ENCODE results near the gene SERPINB12.

Gene SERPINB12

GRCh38 chr18:63603772-63604171, 61.6 kb downstream of the SERPINB12 start:
- Histone ChIP-seq H3K36me3 (ENCODE audit: control insufficient read depth in 1 of 2, insufficient read depth in 2 of 2, low read depth in 1 of 2, low read length in 2 of 2) (no peaks in the 10 kb centered on the region), H3K18ac (ENCODE audit: low read depth in 1 of 2, low read length in 2 of 2) (no peak overlapping the region), H3K14ac (ENCODE audit: low read length in 2 of 2) (no peak overlapping the region), H2AFZ (ENCODE audit: low read depth, low read length) (no peak overlapping the region), H3K4me2 (ENCODE audit: low read length, poor library complexity, severe bottlenecking) (no peak overlapping the region), H3K9ac (ENCODE audit: low read length) (no peak overlapping the region), H3K79me1 (replicated peaks; ENCODE audit: low read length, poor library complexity, severe bottlenecking) (no peaks in the 10 kb centered on the region), H4K8ac (ENCODE audit: low read length) (no peak overlapping the region), H2BK15ac (ENCODE audit: low read depth, poor library complexity, severe bottlenecking) (no peak overlapping the region), H3K27me3 (ENCODE audit: control insufficient read depth in 1 of 2, insufficient read depth in 1 of 2, low read length in 2 of 2) (no peaks in the 10 kb centered on the region), H3K27ac (ENCODE audit: low read length, poor library complexity, severe bottlenecking) (no peak overlapping the region), H2BK5ac (ENCODE audit: low read depth, low read length, poor library complexity, severe bottlenecking) (no peak overlapping the region), H3K9me3 (ENCODE audit: control insufficient read depth, low read length) (no peaks in the 10 kb centered on the region), H3K23ac (ENCODE audit: low read length in 2 of 2) (no peak overlapping the region), H3K4ac (ENCODE audit: low read depth in 1 of 2, low read length in 2 of 2) (no peak overlapping the region), H3K4me1 (ENCODE audit: control insufficient read depth, insufficient read depth, low read depth, low read length) (no peaks in the 10 kb centered on the region), H2AK5ac (ENCODE audit: low read length, severe bottlenecking) (no peak overlapping the region), H2BK120ac (ENCODE audit: low read depth, low read length) (no peak overlapping the region), H2BK12ac (ENCODE audit: low read length in 2 of 2) (no peak overlapping the region), H3K4me3 (ENCODE audit: insufficient read depth in 1 of 2, low read depth in 1 of 2, low read length in 2 of 2) (no peak overlapping the region), H4K91ac (ENCODE audit: low read length) (no peak overlapping the region)
- no peak for DNase-seq
- WGBS: no CpG with 5 or more reads among the region's 1 CpG

DNA sequence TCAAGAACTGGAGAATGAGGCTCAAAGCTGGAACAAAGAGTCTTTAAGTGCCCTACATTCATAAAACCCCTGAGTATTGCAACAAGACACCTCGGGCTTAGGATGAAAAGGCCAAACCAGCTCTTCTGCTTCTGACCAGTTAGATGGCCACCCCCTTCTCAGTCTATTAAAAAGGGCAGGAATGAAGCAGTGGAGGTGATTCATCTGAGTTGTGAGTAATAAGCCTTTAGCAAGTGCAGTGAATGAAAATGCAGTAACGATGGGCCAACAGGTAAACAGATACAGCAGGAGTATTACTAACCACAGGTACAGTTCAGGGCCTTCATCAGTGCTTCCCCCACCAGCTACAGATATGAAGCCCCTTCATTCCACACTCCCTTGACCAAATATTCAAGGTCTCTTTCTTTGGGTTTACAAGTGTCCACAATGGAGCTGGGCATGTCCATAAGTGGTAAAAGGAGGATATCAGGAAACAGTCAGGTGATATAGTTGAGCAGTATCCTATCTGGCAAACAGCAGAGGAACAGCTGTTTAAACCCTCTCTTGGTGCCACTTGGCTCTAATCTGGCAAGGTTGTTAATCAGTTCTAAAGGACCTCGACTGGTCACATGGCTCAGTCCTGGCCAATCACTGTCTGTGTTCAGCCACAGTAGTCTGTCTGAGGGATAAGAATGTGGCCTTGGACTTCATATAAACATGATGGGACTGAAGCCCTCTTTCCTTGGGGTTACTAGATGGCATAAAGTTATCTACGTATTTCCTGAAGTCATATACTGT, 62.8 kb downstream of the SERPINB12 start:
- no peak for DNase-seq
- no peak overlapping the region for H4K8ac ChIP-seq (ENCODE audit: low read length)
- H4K91ac ChIP-seq (ENCODE audit: low read length): no peak overlapping the region
- 64% methylated on average over 3 of the region's 4 CpGs for WGBS
- H3K27me3 ChIP-seq (ENCODE audit: control insufficient read depth in 1 of 2, insufficient read depth in 1 of 2, low read length in 2 of 2): no peaks in the 10 kb centered on the region
- H2BK15ac ChIP-seq (ENCODE audit: low read depth, poor library complexity, severe bottlenecking): no peak overlapping the region
- H3K18ac ChIP-seq (ENCODE audit: low read depth in 1 of 2, low read length in 2 of 2): no peak overlapping the region
- H2BK120ac ChIP-seq (ENCODE audit: low read depth, low read length): no peak overlapping the region
- no peaks in the 10 kb centered on the region for H3K36me3 ChIP-seq (ENCODE audit: control insufficient read depth in 1 of 2, insufficient read depth in 2 of 2, low read depth in 1 of 2, low read length in 2 of 2)
- H3K9me3 ChIP-seq (ENCODE audit: control insufficient read depth, low read length): no peaks in the 10 kb centered on the region
- no peak overlapping the region for H2BK5ac ChIP-seq (ENCODE audit: low read depth, low read length, poor library complexity, severe bottlenecking)
- H3K27ac ChIP-seq (ENCODE audit: low read length, poor library complexity, severe bottlenecking): no peak overlapping the region
- H2AFZ ChIP-seq (ENCODE audit: low read depth, low read length): no peak overlapping the region
- no peaks in the 10 kb centered on the region for H3K79me1 ChIP-seq (replicated peaks; ENCODE audit: low read length, poor library complexity, severe bottlenecking)
- no peak overlapping the region for H2BK12ac ChIP-seq (ENCODE audit: low read length in 2 of 2)
- no peak overlapping the region for H3K4me2 ChIP-seq (ENCODE audit: low read length, poor library complexity, severe bottlenecking)
- H3K4me1 ChIP-seq (ENCODE audit: control insufficient read depth, insufficient read depth, low read depth, low read length): no peaks in the 10 kb centered on the region
- no peak overlapping the region for H3K14ac ChIP-seq (ENCODE audit: low read length in 2 of 2)
- no peak overlapping the region for H3K4me3 ChIP-seq (ENCODE audit: insufficient read depth in 1 of 2, low read depth in 1 of 2, low read length in 2 of 2)
- no peak overlapping the region for H3K23ac ChIP-seq (ENCODE audit: low read length in 2 of 2)
- H3K9ac ChIP-seq (ENCODE audit: low read length): no peak overlapping the region
- no peak overlapping the region for H2AK5ac ChIP-seq (ENCODE audit: low read length, severe bottlenecking)
- no peak overlapping the region for H3K4ac ChIP-seq (ENCODE audit: low read depth in 1 of 2, low read length in 2 of 2)

- H2BK12ac ChIP-seq (ENCODE audit: low read length in 2 of 2): no peak overlapping the region
- no peaks in the 10 kb centered on the region for H3K36me3 ChIP-seq (ENCODE audit: control insufficient read depth in 1 of 2, insufficient read depth in 2 of 2, low read depth in 1 of 2, low read length in 2 of 2)
- no peaks in the 10 kb centered on the region for H3K9me3 ChIP-seq (ENCODE audit: control insufficient read depth, low read length)
- no peak overlapping the region for H4K8ac ChIP-seq (ENCODE audit: low read length)
- no peak overlapping the region for H3K4ac ChIP-seq (ENCODE audit: low read depth in 1 of 2, low read length in 2 of 2)
- DNase-seq: no peak
- H2BK5ac ChIP-seq (ENCODE audit: low read depth, low read length, poor library complexity, severe bottlenecking): no peak overlapping the region
- H3K4me1 ChIP-seq (ENCODE audit: control insufficient read depth, insufficient read depth, low read depth, low read length): no peaks in the 10 kb centered on the region
- 100% methylated on average over 1 of the region's 3 CpGs for WGBS
- no peak overlapping the region for H2AFZ ChIP-seq (ENCODE audit: low read depth, low read length)
- H3K27ac ChIP-seq (ENCODE audit: low read length, poor library complexity, severe bottlenecking): no peak overlapping the region
- no peak overlapping the region for H2BK120ac ChIP-seq (ENCODE audit: low read depth, low read length)
- no peak overlapping the region for H3K18ac ChIP-seq (ENCODE audit: low read depth in 1 of 2, low read length in 2 of 2)
- H2BK15ac ChIP-seq (ENCODE audit: low read depth, poor library complexity, severe bottlenecking): no peak overlapping the region
- no peak overlapping the region for H3K14ac ChIP-seq (ENCODE audit: low read length in 2 of 2)
- no peaks in the 10 kb centered on the region for H3K27me3 ChIP-seq (ENCODE audit: control insufficient read depth in 1 of 2, insufficient read depth in 1 of 2, low read length in 2 of 2)
- H2AK5ac ChIP-seq (ENCODE audit: low read length, severe bottlenecking): no peak overlapping the region
- H3K23ac ChIP-seq (ENCODE audit: low read length in 2 of 2): no peak overlapping the region
- H3K9ac ChIP-seq (ENCODE audit: low read length): no peak overlapping the region
- no peak overlapping the region for H3K4me2 ChIP-seq (ENCODE audit: low read length, poor library complexity, severe bottlenecking)
- no peak overlapping the region for H3K4me3 ChIP-seq (ENCODE audit: insufficient read depth in 1 of 2, low read depth in 1 of 2, low read length in 2 of 2)
- H4K91ac ChIP-seq (ENCODE audit: low read length): no peak overlapping the region
- H3K79me1 ChIP-seq (replicated peaks; ENCODE audit: low read length, poor library complexity, severe bottlenecking): no peaks in the 10 kb centered on the region
Observed at GRCh38 chr18:63606526-63606925, 64.4 kb downstream of the SERPINB12 start.

- H3K9ac ChIP-seq (ENCODE audit: low read length): no peak overlapping the region
- no peak overlapping the region for H2AK5ac ChIP-seq (ENCODE audit: low read length, severe bottlenecking)
- H3K36me3 ChIP-seq (ENCODE audit: control insufficient read depth in 1 of 2, insufficient read depth in 2 of 2, low read depth in 1 of 2, low read length in 2 of 2): no peaks in the 10 kb centered on the region
- no peak overlapping the region for H3K4me2 ChIP-seq (ENCODE audit: low read length, poor library complexity, severe bottlenecking)
- DNase-seq: no peak
- no peak overlapping the region for H2BK12ac ChIP-seq (ENCODE audit: low read length in 2 of 2)
- no peak overlapping the region for H3K14ac ChIP-seq (ENCODE audit: low read length in 2 of 2)
- H4K8ac ChIP-seq (ENCODE audit: low read length): no peak overlapping the region
- no peak overlapping the region for H3K27ac ChIP-seq (ENCODE audit: low read length, poor library complexity, severe bottlenecking)
- no peaks in the 10 kb centered on the region for H3K9me3 ChIP-seq (ENCODE audit: control insufficient read depth, low read length)
- H2BK5ac ChIP-seq (ENCODE audit: low read depth, low read length, poor library complexity, severe bottlenecking): no peak overlapping the region
- no peak overlapping the region for H2BK120ac ChIP-seq (ENCODE audit: low read depth, low read length)
- H3K4me3 ChIP-seq (ENCODE audit: insufficient read depth in 1 of 2, low read depth in 1 of 2, low read length in 2 of 2): no peak overlapping the region
- H3K4me1 ChIP-seq (ENCODE audit: control insufficient read depth, insufficient read depth, low read depth, low read length): no peaks in the 10 kb centered on the region
- 76% methylated on average over 4 of the region's 4 CpGs for WGBS
- H3K23ac ChIP-seq (ENCODE audit: low read length in 2 of 2): no peak overlapping the region
- no peaks in the 10 kb centered on the region for H3K79me1 ChIP-seq (replicated peaks; ENCODE audit: low read length, poor library complexity, severe bottlenecking)
- no peak overlapping the region for H2BK15ac ChIP-seq (ENCODE audit: low read depth, poor library complexity, severe bottlenecking)
- H3K27me3 ChIP-seq (ENCODE audit: control insufficient read depth in 1 of 2, insufficient read depth in 1 of 2, low read length in 2 of 2): peaks cover 5 to 12% of the 10 kb centered on the region in 2 experiments
- no peak overlapping the region for H2AFZ ChIP-seq (ENCODE audit: low read depth, low read length)
- no peak overlapping the region for H3K4ac ChIP-seq (ENCODE audit: low read depth in 1 of 2, low read length in 2 of 2)
- no peak overlapping the region for H4K91ac ChIP-seq (ENCODE audit: low read length)
- no peak overlapping the region for H3K18ac ChIP-seq (ENCODE audit: low read depth in 1 of 2, low read length in 2 of 2)
Observed at GRCh38 chr18:63613420-63613819, 71.3 kb downstream of the SERPINB12 start.
